HepG2 (cell line): ENCODE data around the gene ZNF100.

ENCODE experiments used
- CTCF ChIP-seq: sonication (generic); formaldehyde crosslinking; IDR thresholded peaks from 2 replicates; pipeline ENCODE4 v1.5.0; 2020; ENCODE audit warnings: mild to moderate bottlenecking, missing genetic modification reagents, moderate library complexity
- EED ChIP-seq: sonication (generic); formaldehyde crosslinking; IDR thresholded peaks from 2 replicates; pipeline ENCODE4 v1.5.0; 2020; ENCODE audit warnings: mild to moderate bottlenecking, missing genetic modification reagents
- HIVEP1 ChIP-seq: sonication (generic); formaldehyde crosslinking; IDR thresholded peaks from 2 replicates; pipeline ENCODE4 v1.4.0; 2020; ENCODE audit warnings: mild to moderate bottlenecking, missing genetic modification reagents
- MAZ ChIP-seq, 2 experiments: sonication (generic) in 1 of 2; formaldehyde crosslinking in 1 of 2; IDR thresholded peaks; 2 replicates each; pipeline versions ENCODE4 v1.5.0 to v1.6.1; 2012 to 2020; ENCODE audit warnings: low read depth in 2 of 2, mild to moderate bottlenecking in 2 of 2, borderline replicate concordance in 1 of 2, improper control_type of control experiment in 1 of 2, low read length in 1 of 2, missing genetic modification reagents in 1 of 2, moderate library complexity in 1 of 2
- NR3C1 ChIP-seq: sonication (generic); formaldehyde crosslinking; IDR thresholded peaks from 2 replicates; pipeline ENCODE4 v1.4.0; 2020; ENCODE audit warnings: missing genetic modification reagents
- RFX5 ChIP-seq: IDR thresholded peaks from 2 replicates; pipeline ENCODE4 v1.6.1; 2011; ENCODE audit warnings: low read depth, low read length, improper control_type of control experiment
- SIN3A ChIP-seq: IDR thresholded peaks from 2 replicates; pipeline ENCODE4 v1.6.1; 2011; ENCODE audit warnings: low read depth, mild to moderate bottlenecking, control low read depth, low read length, borderline replicate concordance
- SMC3 ChIP-seq: IDR thresholded peaks from 2 replicates; pipeline ENCODE4 v1.6.1; 2011; ENCODE audit warnings: low read length, improper control_type of control experiment
- SP1 ChIP-seq, 2 experiments: fragments of 450-650 bp in 1 of 2; sonication (generic) in 1 of 2; formaldehyde crosslinking in 1 of 2; IDR thresholded peaks; 2 replicates each; pipeline versions ENCODE4 v1.4.0 to v1.6.1; 2016 to 2020; ENCODE audit warnings: missing genetic modification reagents in 1 of 2
- ZFP36L2 ChIP-seq: sonication (generic); formaldehyde crosslinking; IDR thresholded peaks from 2 replicates; pipeline ENCODE4 v1.4.0; 2020; ENCODE audit warnings: missing genetic modification reagents

GRCh38 chr19:21704320-21704719 lies 63.1 kb downstream of the ZNF100 start:
- TF ChIP-seq MAZ (IDR thresholded peaks at IDR 0.05; ENCODE audit: borderline replicate concordance, low read depth, low read length) (no peak), MAZ (CRISPR knock-in tag; IDR thresholded peaks at IDR 0.05; ENCODE audit: low read depth) (no peak), NR3C1 (CRISPR knock-in tag) (no peak), ZFP36L2 (CRISPR knock-in tag) (no peak), SMC3 (no peak), SP1 (IDR thresholded peaks at IDR 0.05) (no peak), SP1 (CRISPR knock-in tag; IDR thresholded peaks at IDR 0.05) (no peak), EED (no peak), RFX5 (no peak), CTCF (no peak), SIN3A (no peak), HIVEP1 (CRISPR knock-in tag) (no peak)
